ENCODE results near the gene KIAA0753.
A peak's percentile ranks its signal among the peaks of the same experiment; 100 is the strongest.

Gene KIAA0753

DNA sequence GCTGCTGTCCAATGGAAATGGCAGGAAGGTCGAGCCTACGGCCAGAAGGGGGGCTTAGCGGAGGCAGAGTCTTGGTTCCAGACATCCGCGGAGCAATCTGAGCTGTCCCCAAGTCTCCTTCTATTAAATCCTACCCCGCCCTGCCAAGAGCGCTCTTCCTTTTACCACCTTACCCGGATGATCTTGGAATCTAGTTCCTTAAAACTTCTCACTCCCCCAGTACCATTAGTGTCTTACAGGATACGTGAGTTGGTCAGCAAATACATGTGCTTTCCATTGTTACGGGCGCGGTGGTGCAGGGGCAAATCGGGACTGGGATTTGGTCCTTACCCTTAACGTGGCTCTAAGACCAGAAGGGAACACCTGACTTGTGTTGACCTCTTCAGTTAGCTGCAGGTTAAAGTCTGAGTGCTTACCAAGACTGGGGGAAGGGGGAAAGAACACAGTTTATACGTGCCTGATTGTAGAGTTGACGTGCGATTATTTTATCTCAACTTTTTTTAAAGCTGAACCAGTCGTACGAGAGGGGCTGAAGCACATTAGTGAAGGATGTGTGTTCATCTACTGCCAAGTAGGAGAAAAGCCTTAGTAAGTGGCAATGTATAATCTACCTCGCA, 844 bp upstream of the KIAA0753 start:
- DNase-seq (ENCODE audit: low read depth), result peak; percentile 36

DNA sequence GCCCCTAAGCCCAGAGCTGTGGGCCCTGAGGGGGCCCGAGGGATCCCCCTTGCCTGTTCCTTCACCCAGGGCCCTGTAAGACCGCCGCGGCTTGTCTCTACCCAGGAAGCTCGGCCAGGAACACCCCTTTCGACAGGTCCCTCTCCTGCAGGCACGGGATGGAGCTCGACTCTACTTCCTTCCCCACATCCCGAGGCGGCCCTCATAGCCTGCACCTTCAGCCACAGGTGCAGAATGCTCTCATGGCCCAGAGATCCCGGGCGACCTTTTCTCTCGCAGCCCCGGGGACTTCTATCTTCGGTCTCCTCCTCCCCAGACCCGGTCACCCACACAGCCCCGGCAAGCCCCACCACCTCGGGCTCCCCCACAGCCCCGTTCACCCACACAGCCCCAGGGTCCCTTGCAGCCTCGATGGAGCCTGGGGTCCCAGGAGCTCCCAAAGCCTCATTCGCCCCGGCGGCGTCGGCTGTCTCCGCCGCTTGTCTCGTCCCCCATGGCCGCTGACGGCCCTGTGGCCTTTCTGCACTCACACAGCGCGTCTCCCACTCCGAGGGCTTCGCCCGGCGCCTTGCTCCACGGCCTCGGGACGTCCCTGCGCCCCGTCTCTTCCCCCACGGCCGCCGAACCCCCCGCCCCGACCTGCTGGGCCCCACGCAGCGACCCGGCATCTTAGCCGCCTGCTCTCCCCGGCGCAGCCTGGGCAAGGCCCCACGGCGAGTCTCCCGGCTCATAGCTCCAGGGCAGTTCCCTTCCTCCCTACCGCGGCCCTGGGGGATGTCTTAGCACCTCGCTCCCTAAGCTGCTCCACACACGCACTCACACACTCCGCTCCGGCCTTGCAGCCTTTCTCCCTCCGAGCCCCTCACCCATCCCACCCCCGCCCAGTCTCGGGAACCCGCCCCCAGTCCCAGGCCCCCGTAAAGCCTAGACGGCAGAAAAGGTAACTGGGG, 650 bp downstream of the KIAA0753 start:
- peak; percentile 62 for DNase-seq (ENCODE audit: low read depth)

DNA sequence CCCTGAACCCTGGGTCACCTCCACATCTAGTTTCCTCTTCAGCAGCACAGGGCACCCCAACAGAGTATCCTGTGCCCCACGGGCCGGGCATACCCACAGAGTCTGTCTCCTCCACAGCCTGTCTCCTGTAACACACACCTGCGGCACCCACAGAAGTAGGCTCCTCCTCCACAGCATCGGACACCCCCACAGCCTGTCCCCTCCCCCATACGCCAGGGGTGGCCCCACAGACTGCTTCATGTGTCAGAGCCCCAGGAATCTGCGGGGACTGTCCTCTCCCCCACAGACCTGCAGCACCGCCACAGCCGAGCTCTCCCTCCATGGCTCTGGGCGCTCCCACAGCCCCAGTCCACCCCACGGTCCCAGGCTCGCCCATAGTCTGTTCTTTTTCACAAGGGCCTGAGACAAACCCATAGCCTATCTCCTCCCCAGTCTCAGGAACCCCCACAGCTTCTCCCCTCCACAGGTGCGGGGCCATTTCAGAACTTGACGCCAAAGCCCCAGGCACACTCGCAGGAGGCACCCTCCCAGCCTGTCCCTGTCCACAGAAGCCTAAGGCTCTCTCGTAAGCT, 1.4 kb downstream of the KIAA0753 start:
- no peak for DNase-seq (ENCODE audit: low read depth)

DNA sequence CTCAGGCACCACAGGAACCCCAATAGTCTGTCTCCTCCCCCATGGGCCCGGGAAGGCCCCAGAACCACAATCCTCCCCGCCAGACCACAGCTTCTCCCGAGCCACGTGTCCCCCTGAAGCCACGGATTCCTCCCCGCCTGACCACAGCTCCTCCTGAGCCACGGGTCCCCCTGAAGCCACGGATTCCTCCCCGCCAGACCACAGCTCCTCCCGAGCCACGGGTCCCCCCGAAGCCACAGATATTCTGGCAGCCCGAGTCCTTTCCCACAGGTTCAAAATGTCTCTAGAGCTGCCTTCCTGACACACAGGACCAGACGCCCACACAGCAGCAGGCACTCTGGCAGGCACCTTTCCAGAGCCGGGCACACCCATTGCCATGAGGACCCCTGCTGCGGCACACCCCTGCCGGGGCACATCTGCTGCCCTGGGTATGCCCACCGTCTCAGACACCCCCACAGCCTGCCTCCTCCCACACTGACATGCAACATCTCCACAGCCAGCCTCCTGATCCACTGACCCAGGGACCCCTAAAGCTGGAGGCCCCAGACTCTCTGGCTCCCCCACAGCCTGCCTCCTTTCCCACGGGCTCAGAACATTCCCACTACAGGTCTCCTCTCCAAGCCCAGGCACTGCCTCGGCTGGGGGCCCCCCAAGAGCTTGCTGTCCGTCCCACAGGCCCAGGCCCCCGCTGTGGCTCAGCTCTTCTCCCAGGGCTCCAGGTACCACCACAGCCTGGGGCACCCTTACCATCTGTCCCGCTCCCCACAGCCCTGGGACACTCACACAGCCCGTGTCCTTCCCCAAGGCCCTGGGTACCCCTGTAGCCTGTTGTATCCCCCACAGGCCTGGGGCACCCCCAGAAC, 2.2 kb downstream of the KIAA0753 start:
- DNase-seq (ENCODE audit: low read depth), result no peak

DNA sequence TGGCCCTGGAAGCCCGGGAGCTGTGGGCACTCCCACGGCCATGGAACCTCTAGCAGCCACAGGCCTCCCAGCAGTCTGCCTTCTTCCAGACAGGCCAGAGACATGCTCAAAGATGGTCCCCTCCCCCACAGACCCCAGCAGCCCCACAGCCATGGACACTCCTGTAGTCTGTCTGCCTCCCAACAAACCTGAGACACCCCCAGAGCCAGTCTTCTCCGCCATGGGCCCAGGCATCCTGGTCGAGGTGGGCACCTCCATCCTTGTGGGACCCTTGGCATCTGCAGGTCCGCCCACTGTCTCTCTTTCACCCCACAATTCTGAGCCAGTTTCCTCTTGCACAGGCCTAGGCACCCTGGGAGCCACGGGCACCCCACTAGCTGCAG, 3.1 kb downstream of the KIAA0753 start:
- no peak for DNase-seq (ENCODE audit: low read depth)

DNA sequence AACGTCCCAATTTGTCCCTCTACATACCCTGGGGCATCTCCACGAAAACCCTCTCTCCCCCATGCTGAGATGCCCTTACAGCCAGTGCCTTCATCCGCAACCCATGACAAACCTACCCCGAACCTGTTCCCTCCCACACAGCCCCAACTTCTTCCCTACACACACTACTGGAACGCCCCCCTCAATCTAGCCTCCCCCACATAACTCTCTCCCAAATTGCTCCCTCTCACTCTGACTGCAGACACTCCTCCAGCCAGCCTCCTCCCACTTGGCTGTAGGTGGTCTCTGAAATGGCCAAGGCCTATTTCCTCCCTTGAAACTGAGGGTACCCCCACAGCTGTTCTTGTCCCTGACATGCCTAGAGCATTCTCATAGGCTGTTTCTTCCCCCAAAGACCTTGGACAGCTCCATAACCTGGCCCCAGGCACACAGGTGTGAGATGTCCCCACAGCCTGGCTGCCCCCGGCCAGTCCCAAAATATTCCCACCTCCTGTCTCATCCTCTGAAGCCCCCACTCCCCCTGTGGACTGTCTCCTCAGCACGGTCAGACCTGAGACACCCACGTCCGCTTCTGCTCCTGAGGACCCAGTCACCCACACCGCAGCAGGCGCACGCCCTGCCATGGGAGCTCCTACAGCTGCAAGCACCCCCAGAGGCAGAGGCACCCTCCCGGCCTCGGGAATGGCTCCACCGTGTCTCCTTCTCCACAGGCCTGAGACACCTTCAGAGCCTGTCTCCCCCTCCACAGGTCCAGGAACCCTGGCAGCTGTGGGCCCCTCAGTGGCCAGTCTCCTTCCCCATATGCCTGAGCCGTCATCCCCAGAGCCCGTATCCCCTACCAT, 3.7 kb downstream of the KIAA0753 start:
- DNase-seq (ENCODE audit: low read depth), result no peak

DNA sequence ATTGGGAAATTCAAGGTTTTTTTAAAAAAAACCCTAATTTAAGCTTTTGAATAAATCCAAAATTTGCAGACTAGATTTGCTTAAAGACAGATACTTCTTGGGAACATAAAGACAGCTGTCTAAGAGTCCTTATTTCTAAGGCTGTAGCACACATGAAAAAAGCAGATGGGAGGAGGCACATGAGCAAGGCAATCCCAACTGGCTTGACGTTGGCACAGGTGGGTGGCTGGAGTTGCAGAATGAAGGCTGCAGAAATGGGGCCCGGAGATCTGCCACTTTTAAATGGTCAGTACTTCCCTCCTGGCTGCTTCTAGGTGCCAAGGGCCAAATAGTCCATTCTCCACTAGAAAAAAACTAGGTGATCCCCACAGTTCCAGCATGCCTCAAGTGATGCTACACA, 4.4 kb downstream of the KIAA0753 start:
- DNase-seq (ENCODE audit: low read depth), result no peak

DNA sequence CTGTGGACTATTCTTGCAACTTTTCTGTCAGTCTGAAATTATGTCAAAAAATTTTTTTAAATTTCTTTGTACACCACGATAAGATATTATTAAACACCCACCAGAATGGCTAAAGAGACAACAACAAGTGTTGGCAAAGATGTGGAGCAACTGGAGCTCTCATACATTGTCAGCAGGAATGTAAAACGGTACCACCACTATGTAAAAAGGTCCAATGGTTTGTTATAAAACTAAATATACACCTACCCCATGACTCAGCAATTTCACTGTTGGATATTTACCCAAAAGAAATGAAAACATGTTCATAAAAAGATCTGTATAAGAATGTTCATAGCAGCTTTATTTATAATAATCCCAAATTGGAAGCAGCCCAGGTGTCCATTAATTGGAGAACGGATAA, 7.2 kb downstream of the KIAA0753 start:
- DNase-seq (ENCODE audit: low read depth), result no peak

DNA sequence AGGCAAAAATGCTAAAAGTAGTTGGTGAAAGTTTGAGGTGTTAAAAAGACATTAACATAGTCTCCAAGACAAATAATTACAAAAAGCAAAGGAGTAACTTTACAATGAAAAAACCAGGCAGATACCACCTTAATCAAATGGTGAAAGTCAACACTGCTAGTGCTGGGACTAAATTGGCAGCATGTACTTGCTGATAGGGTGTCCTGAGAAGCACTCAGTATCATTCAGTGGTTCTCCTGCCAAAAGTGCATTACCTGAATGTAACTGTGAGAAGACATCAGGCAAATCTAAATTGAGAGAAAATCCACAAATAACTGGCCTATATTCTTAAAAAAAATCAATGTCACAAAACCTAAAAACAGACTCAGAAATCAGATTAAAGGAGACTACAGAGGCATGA, 8.0 kb downstream of the KIAA0753 start:
- DNase-seq (ENCODE audit: low read depth), result no peak

DNA sequence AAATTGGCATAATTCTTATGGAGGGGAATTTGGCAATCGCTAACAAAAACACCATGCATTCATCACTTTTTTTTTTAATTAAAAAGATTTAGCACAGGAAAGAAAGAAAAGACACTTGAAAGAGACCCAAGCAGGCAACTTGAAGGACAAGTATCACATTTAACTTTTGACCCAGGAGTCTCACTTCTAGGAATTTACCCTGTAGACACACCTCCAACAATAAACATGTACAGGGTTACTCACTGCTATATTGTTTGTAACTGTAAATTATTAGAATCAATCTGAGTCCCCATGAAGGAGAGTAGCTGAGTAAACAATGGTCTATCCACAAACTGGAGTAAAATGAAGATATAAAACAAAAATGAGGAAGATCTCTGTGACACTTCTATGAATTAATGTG, 10.1 kb downstream of the KIAA0753 start:
- no peak for DNase-seq (ENCODE audit: low read depth)

DNA sequence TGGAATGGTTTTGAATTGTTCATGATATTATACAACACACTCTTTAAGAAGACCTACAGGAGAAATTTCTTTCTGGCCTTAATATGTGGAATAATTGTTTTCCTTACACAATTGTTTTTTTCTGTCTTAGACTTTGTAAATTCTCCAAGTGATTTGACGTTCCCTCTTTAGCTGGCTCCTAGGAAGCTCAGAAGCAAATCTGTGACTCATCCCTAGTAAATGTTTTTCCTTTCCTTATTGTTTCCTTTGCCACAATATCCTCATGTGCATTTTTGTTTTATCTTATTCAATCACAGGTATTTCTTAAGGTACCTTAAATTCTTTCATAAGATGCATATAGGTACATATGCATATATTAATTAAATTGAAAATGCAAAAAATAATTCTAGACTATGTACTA, 13.5 kb downstream of the KIAA0753 start:
- peak; percentile 49 for DNase-seq (ENCODE audit: low read depth)

DNA sequence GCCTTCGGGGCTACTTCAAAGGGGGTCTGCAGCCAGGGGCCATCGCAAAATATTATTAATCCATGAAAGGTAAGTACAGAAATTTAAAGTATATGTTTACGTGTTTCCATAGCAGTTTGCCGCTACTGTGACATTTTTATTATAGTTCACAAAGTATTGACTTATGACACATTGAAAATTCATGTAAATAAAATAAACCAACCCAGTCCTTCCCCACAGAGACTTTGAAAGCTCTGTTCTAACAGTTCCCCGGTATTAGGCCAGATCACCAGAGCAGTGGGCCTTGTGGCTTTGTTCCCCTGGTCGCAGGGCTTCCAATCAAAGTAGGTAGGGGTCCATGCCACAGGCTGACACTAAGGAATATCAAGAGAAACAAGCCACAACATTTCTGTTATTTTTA, 13.9 kb downstream of the KIAA0753 start:
- DNase-seq (ENCODE audit: low read depth), result no peak

DNA sequence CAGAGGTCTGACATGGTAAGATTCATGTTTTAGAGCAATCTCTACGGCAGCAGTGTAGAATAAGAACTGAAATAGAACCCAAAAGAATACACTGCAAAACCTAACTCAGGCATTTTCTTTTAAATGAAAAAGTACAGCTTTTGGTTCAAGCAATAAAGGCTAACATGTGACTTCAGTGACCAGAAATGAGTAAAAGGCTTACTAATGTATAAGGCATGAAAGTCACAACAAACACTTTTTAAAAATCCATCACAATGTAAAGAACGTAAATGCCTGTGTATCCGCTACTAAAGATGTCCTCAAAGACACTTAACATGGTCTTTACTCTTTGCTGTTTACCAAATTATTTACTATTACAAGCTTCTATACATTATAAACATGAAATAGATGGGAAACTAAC, 16.6 kb downstream of the KIAA0753 start:
- peak; percentile 47 for DNase-seq (ENCODE audit: low read depth)

DNA sequence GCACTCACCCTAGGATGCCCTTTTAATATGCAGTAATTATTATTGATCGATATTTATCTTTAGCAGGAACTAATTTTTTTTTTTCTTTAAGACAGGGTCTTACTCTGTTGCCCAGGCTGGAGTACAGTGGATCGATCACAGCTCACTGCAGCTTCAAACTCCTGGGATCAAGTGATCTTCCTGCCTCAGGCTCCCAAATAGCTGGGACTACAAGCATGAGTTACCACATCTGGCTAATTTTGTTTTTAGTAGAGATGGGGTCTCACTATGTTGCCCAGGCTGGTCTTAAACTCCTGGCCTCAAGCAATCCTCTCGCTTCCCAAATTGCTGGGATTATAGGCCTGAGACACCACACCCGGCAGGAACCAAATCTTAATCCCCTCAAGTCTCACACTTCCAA, 29.3 kb downstream of the KIAA0753 start:
- no peak for DNase-seq (ENCODE audit: low read depth)

DNA sequence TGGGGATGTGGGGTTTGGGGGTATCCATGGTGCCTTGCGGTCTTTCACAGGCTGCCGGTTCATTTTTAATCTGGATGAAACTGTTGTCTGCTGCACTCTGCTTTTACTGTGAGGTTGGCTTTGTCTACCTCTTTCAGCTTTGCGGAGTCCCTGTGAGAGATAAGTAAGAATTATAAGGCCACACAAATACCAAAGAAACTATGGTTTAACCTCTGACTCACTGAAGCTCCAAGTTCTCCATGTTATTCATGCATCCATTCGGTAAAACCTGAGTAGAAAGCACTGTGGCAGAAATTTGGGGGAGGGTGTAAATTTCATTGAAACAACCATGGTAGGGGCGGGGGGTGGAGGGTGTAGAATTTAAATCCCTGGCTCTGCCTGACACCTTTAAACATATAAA, 30.5 kb downstream of the KIAA0753 start:
- DNase-seq (ENCODE audit: low read depth), result peak; percentile 22

DNA sequence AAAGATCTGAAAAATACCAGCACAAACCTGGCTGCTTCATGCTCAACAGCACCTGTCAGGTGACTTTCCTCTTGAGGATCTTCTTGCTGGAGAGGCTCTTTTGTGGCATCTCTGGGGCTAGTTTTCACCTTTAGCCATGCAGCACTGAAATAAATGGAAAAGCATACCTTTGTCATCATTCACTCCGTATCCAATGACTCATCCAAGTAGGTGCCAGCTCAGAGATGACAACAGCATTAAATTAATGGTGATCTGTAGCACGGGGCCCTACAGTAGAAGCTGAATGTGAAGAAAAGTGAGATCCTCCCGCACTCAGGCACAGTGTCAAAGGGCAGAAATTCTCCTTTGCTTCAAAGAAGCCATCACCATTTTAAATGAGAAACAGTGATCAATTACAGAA, 32.2 kb downstream of the KIAA0753 start:
- peak; percentile 45 for DNase-seq (ENCODE audit: low read depth)

DNA sequence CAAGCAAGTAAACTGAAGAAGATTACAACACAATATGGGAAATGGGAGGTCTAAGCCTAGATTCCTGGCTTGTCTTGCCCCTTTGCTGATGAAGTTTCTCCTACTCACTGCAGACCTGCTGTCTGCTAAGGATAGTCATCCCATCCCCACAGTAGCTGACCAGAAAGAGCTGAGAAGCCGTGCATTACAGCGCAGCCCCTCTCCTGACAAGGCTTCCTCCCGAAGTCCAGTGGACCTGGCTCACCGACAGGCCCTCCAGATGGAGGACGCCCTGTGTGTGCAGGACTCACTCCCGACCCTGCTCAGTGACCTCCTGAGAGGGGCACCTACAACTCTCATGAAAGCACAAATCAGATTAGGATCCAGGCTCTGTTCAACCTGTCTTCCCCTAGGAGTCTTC, 35.4 kb downstream of the KIAA0753 start:
- no peak for DNase-seq (ENCODE audit: low read depth)

DNA sequence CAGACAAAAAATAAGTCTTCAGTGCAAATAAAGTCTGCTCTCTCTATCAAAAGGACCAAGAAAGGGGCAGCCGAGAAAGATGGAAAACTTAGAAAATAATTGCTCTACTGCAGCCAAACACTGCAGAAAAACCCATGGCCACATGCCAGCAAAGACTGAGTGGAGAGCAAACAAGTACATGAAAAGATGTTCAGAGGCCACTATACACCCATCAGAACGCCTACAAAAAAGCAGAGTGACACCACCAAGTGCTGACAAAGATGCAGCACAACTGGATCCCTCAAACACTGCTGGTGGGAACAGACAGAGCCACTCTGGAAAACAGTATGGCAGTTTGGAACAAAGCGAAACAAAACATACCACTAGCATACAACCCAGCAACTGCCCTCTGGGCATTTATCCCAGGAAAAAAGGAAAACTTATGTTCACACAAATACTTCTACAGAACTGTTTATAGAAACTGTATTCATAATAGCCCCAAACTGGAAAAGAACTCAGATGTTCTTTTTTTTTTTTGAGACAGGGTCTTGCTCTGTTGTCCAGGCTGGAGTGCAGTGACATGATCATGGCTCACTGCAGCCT, 36.7 kb downstream of the KIAA0753 start:
- DNase-seq (ENCODE audit: low read depth), result peak; percentile 21

DNA sequence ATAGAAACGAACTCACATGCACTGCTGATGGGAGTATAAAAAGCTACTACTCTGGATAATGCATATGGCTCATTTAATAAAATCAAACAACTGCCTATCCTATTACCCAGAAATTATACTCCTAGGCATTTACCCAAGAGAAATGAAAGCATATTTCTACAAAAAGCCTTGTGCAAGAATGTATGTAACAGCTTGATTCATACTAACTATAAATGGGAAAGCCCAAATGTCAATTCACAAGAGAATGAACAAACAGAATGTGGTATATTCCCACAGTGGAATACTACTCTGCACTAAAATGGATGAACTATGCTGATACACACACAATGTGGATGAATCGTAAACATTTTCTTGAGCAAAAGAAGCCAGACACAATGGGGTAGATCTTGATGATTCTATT, 38.4 kb downstream of the KIAA0753 start:
- DNase-seq (ENCODE audit: low read depth), result no peak

DNA sequence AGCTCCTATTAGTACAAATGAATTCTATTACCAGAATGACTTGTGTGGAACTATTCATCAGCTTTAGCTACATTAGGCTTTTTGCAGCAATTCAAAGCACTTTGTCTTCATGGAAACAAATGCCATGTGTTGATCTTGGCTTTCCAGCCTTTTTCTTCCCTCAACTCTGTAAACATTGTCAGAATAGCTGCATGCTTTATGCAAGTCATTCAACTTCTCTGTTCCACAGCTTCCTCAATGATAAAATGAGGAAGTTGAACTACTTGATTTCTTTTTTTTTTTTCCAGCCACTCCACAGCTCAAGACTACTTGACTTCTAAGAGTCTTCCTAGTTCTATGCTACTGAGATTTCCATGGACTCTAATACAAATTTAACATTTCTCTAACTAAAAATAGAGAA, 41.1 kb downstream of the KIAA0753 start:
- DNase-seq (ENCODE audit: low read depth), result peak; percentile 56

DNA sequence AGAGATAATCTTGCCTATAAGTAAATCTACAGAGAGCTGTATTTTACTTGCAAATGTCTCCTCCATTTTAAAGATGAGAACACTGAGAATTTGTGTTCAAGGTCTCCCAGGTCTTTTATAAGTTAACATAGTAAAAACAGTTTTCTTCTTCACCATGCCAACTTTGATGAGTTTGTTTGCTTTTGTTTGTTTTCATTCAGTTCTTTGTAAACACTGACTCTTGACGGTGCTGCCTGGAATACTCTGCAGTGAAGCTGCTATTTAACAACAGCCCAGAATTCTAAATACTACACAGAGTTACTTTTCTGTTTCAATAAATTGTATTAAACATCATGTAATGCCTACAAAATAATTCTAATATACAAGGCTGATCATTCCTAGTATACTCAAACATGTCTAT, 42.8 kb downstream of the KIAA0753 start:
- DNase-seq (ENCODE audit: low read depth), result no peak

Measured in iris pigment epithelial cell (primary cell).